ENCODE results near the gene ZFYVE27. TPM values are rescaled to one million over a fixed set of nuclear protein-coding genes. Genes with fewer than 3 reads are reported as not detected.
"Not testable (repeated sequence)": the region's sequence is repeated elsewhere in the genome, so short reads cannot be mapped to it uniquely, and the experiment has no call there.

The ZFYVE27 gene
- 10 to 100 TPM; 13.5 to 16.4 (median 14.6) TPM for polyA plus RNA-seq

GRCh38 chr10:97736902-97737769 is at the start of gene ZFYVE27:
Gene ZFYVE27, plus strand, starts transcription at chr10:97737128. Its CDS starts 1,350 bp downstream, at chr10:97738478.
- 0% methylated on average over 65 to 72 of the region's 72 CpGs for WGBS, 3 donors
- peak within 1 kb of the TSS; percentile 89 for H3K27ac ChIP-seq (ENCODE audit: low read depth, low read length)

GRCh38 chr10:97687785-97688781 is 48.8 kb upstream of the ZFYVE27 start:
- 36 to 49% (median 48%) methylated on average over 14 of the region's 14 CpGs for WGBS, 3 donors
- no peak overlapping the region for H3K27ac ChIP-seq (ENCODE audit: low read depth, low read length)

GRCh38 chr10:97689559-97690020 is 47.3 kb upstream of the ZFYVE27 start:
- WGBS, 3 donors: 64 to 96% (median 65%) methylated on average over 5 of the region's 5 CpGs
- no peak overlapping the region for H3K27ac ChIP-seq (ENCODE audit: low read depth, low read length)

GRCh38 chr10:97690133-97690532 is 46.8 kb upstream of the ZFYVE27 start:
- 91 to 95% (median 94%) methylated on average over 3 of the region's 3 CpGs for WGBS, 3 donors
- H3K27ac ChIP-seq (ENCODE audit: low read depth, low read length): no peak overlapping the region

- 79 to 87% (median 81%) methylated on average over 11 of the region's 11 CpGs for whole genome bisulfite sequencing, 3 donors
These were observed 38.8 kb upstream of the ZFYVE27 start for GRCh38 chr10:97698072-97698655.

GRCh38 chr10:97701438-97702069 is 35.4 kb upstream of the ZFYVE27 start:
- 42 to 49% (median 46%) methylated on average over 12 of the region's 12 CpGs for WGBS, 3 donors
- no peak overlapping the region for H3K27ac ChIP-seq (ENCODE audit: low read depth, low read length)

More at GRCh38 chr10:97698072-97698655, 38.8 kb upstream of the ZFYVE27 start:
- H3K27ac ChIP-seq (ENCODE audit: low read depth, low read length): not testable (repeated sequence)

- WGBS, 3 donors: 85 to 94% (median 88%) methylated on average over 7 of the region's 7 CpGs
- no peak overlapping the region for H3K27ac ChIP-seq (ENCODE audit: low read depth, low read length)
These were observed 33.4 kb upstream of the ZFYVE27 start for GRCh38 chr10:97703398-97704067.

- 75 to 81% (median 78%) methylated on average over 1 of the region's 1 CpG for WGBS, 3 donors
- no peak overlapping the region for H3K27ac ChIP-seq (ENCODE audit: low read depth, low read length)
These were observed 32.6 kb upstream of the ZFYVE27 start for GRCh38 chr10:97704341-97704740.

- H3K27ac ChIP-seq (ENCODE audit: low read depth, low read length): no peak overlapping the region
- WGBS, 3 donors: 89 to 92% (median 90%) methylated on average over 3 of the region's 3 CpGs
These were observed 31.8 kb upstream of the ZFYVE27 start for GRCh38 chr10:97705006-97705670.

- H3K27ac ChIP-seq (ENCODE audit: low read depth, low read length): no peak overlapping the region
These were observed 29.6 kb upstream of the ZFYVE27 start for GRCh38 chr10:97707134-97707861.

GRCh38 chr10:97708167-97708566 is 28.8 kb upstream of the ZFYVE27 start:
- no peak overlapping the region for H3K27ac ChIP-seq (ENCODE audit: low read depth, low read length)
- 82 to 86% (median 82%) methylated on average over 2 of the region's 2 CpGs for WGBS, 3 donors

More at GRCh38 chr10:97707134-97707861, 29.6 kb upstream of the ZFYVE27 start:
- 81 to 84% (median 82%) methylated on average over 11 of the region's 11 CpGs for WGBS, 3 donors

GRCh38 chr10:97708976-97709946 is 27.7 kb upstream of the ZFYVE27 start:
- H3K27ac ChIP-seq (ENCODE audit: low read depth, low read length): no peak overlapping the region
- 36 to 38% (median 37%) methylated on average over 18 of the region's 18 CpGs for WGBS, 3 donors

GRCh38 chr10:97711640-97712572 is 25.0 kb upstream of the ZFYVE27 start:
- WGBS, 3 donors: 66 to 93% (median 71%) methylated on average over 9 of the region's 9 CpGs
- H3K27ac ChIP-seq (ENCODE audit: low read depth, low read length): no peak overlapping the region

GRCh38 chr10:97713339-97713825 is 23.5 kb upstream of the ZFYVE27 start, which contains the start of gene MARVELD1:
Gene MARVELD1, plus strand, starts transcription at chr10:97713730. Its CDS starts 147 bp downstream, at chr10:97713877.
- WGBS, 3 donors: 4 to 22% (median 6%) methylated on average over 23 to 37 of the region's 37 CpGs
- peak within 1 kb of the TSS; percentile 78 for H3K27ac ChIP-seq (ENCODE audit: low read depth, low read length)

All from adipose tissue (tissue), 3 donors.